BLaER1 treated with 17β-estradiol and CSF1 and Interleukin-3, amounts not matched to agents 10 nM and 100 nM (cell line): ENCODE data around the gene SMAD6.
A peak's percentile ranks its signal among the peaks of the same experiment; 100 is the strongest.
"Not testable (repeated sequence)": the region's sequence is repeated elsewhere in the genome, so short reads cannot be mapped to it uniquely, and the experiment has no call there.

Experiments
- H3K27ac ChIP-seq, 11 experiments: shearing (Covaris generic); formaldehyde crosslinking; 2 replicates each; pipeline ENCODE4 v1.8.1; 2022
- H3K27me3 ChIP-seq, 11 experiments: shearing (Covaris generic); formaldehyde crosslinking; 2 replicates each; pipeline ENCODE4 v1.8.1; 2022
- H3K36me3 ChIP-seq, 11 experiments: shearing (Covaris generic); formaldehyde crosslinking; 2 replicates each; pipeline ENCODE4 v1.8.1; 2022
- H3K4me1 ChIP-seq, 10 experiments: shearing (Covaris generic); formaldehyde crosslinking; 2 replicates each; pipeline ENCODE4 v1.8.1; 2022
- H3K4me2 ChIP-seq, 11 experiments: shearing (Covaris generic); formaldehyde crosslinking; 2 replicates each; pipeline ENCODE4 v1.8.1; 2022
- H3K4me3 ChIP-seq, 10 experiments: shearing (Covaris generic); formaldehyde crosslinking; 2 replicates each; pipeline ENCODE4 v1.8.1; 2022
- H3K9ac ChIP-seq, 11 experiments: shearing (Covaris generic); formaldehyde crosslinking; 2 replicates each; pipeline ENCODE4 v1.8.1; 2022
- H3K9me3 ChIP-seq, 11 experiments: shearing (Covaris generic); formaldehyde crosslinking; replicated peaks in 1 of 11; 2 replicates each; pipeline ENCODE4 v1.8.1; 2022
- H4K20me1 ChIP-seq, 11 experiments: shearing (Covaris generic); formaldehyde crosslinking; 2 replicates each; pipeline ENCODE4 v1.8.1; 2022
- Cebpa-rat ChIP-seq, 11 experiments: shearing (Covaris generic); IDR thresholded peaks; 2 replicates each; pipeline ENCODE4 v1.8.1; 2022

SMAD6 gene

DNA sequence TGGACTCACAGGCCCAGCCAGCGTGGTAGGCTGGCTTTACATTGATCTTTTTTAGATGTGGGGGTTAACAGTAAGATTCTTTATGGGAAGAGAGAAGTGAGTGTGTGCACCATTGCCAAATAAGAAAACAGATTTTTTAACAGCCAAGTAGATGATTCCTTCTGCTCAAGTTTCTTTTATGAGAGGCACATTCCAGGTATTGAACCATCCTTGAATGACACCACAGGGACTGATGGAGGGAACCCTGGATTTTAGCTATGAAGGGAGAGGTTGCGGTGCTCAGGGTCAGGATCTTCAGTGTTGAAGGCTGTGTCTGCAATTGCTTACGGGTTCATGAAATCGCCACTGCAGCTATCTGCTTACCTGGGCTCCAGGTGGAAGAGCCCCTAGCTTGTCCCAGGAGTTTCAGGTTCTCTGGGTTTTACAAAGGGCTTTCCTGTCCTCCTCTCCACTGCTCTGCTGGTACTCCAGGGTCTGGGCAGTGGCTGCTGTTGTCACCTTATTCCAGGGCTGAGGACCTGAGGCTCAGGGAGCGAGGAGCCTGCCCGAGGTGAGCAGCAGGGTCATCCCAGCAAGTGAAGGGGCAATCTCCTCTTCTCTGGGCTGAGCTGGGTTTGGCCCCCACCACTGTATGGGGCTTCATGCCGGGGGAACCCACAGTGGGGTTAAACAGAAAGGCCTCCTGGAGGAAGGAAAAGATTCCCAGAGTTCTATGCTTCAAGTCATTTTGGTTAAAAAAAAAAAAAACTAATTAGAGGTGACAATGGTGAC, 53.4 kb downstream of the SMAD6 start:
- H3K4me2 ChIP-seq: no peak overlapping the region
- H3K36me3 ChIP-seq: peaks cover 0 to 45% (median 0%) of the 10 kb centered on the region in 11 experiments; a peak in 9 of 22 replicates
- H3K9ac ChIP-seq: no peak overlapping the region
- peaks cover 11 to 23% (median 15%) of the 10 kb centered on the region in 11 experiments for H3K9me3 ChIP-seq
- no peak for TF ChIP-seq Cebpa-rat (IDR thresholded peaks at IDR 0.05)
- no peak overlapping the region for H3K27ac ChIP-seq
- H3K4me1 ChIP-seq: peaks cover 29 to 40% (median 33%) of the 10 kb centered on the region in 10 experiments
- no peak overlapping the region for H3K4me3 ChIP-seq
- H4K20me1 ChIP-seq: peaks cover 0 to 100% (median 0%) of the 10 kb centered on the region in 11 experiments; a peak in 9 of 22 replicates
- H3K27me3 ChIP-seq: no peaks in the 10 kb centered on the region

GRCh38 chr15:66756295-66756694, 54.3 kb downstream of the SMAD6 start:
- Histone ChIP-seq H3K27ac (no peak overlapping the region), H3K4me2 (no peak overlapping the region), H3K9ac (no peak overlapping the region), H3K4me3 (no peak overlapping the region), H3K4me1 (peaks cover 37 to 43% (median 39%) of the 10 kb centered on the region in 10 experiments), H3K9me3 (peaks cover 11 to 23% (median 15%) of the 10 kb centered on the region in 11 experiments), H4K20me1 (peaks cover 0 to 100% (median 0%) of the 10 kb centered on the region in 11 experiments; a peak in 9 of 22 replicates), H3K36me3 (peaks cover 0 to 45% (median 0%) of the 10 kb centered on the region in 11 experiments; a peak in 9 of 22 replicates), H3K27me3 (no peaks in the 10 kb centered on the region)
- TF ChIP-seq Cebpa-rat (IDR thresholded peaks at IDR 0.05): no peak

DNA sequence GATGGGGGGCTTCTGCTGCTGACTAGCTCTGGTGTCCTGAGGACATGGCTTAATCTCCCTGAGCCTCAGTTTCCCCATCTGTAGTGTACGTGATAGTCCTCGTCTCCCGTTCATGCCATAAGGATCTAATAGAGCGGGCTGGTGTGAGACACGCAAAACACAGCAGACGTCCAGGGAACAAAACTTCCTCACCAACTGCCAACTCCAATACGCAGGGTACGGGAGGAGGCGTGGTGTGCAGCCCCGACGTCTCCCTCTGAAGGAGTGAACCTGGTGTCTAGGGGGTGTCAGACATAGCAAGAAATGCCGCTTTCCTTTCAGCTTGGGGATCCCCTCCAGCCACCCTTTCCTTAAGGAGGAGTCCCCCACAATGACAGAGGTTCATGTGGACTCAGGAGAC, 55.0 kb downstream of the SMAD6 start:
- H3K9ac ChIP-seq: no peak overlapping the region
- peaks cover 37 to 43% (median 39%) of the 10 kb centered on the region in 10 experiments for H3K4me1 ChIP-seq
- no peak for TF ChIP-seq Cebpa-rat (IDR thresholded peaks at IDR 0.05)
- peaks cover 0 to 100% (median 0%) of the 10 kb centered on the region in 11 experiments; a peak in 8 of 22 replicates for H4K20me1 ChIP-seq
- H3K36me3 ChIP-seq: peaks cover 0 to 44% (median 0%) of the 10 kb centered on the region in 11 experiments; a peak in 9 of 22 replicates
- H3K9me3 ChIP-seq: peaks cover 11 to 23% (median 15%) of the 10 kb centered on the region in 11 experiments
- H3K4me2 ChIP-seq: no peak overlapping the region
- H3K27me3 ChIP-seq: no peaks in the 10 kb centered on the region
- H3K4me3 ChIP-seq: no peak overlapping the region
- no peak overlapping the region for H3K27ac ChIP-seq

DNA sequence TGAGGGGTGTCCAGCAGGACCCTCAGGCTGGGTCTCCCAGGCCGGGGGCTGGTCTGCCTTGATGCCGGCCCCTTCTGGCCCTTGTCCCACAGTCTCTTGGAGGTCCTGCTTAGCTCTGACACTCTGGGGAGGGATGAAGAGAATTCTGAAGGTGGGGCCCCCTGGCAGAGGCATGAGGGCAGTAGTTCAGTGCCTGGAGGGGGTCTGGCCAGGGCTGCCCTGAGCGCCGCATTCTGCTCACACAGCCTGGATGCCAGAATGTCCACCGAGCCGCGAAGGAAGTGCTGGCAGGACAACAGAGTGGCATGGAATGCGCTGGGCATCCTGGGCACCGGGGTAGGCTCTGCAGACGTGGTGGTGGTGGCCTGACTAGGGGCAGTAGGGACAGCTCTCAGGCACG, 55.5 kb downstream of the SMAD6 start:
- Histone ChIP-seq H3K4me1 (peaks cover 38 to 43% (median 40%) of the 10 kb centered on the region in 10 experiments), H3K36me3 (peaks cover 0 to 41% (median 0%) of the 10 kb centered on the region in 11 experiments; a peak in 9 of 22 replicates), H3K9ac (no peak overlapping the region), H3K27me3 (no peaks in the 10 kb centered on the region), H4K20me1 (peaks cover 0 to 100% (median 0%) of the 10 kb centered on the region in 11 experiments; a peak in 8 of 22 replicates), H3K27ac (no peak overlapping the region), H3K4me2 (no peak overlapping the region), H3K9me3 (peaks cover 11 to 23% (median 15%) of the 10 kb centered on the region in 11 experiments), H3K4me3 (no peak overlapping the region)
- TF ChIP-seq Cebpa-rat (IDR thresholded peaks at IDR 0.05): no peak

- H3K4me2 ChIP-seq, H3K4me3 ChIP-seq, H3K27ac ChIP-seq, H3K9ac ChIP-seq, H3K27me3 ChIP-seq: not testable (repeated sequence)
- Histone ChIP-seq H3K4me1 (peaks cover 39 to 43% (median 41%) of the 10 kb centered on the region in 10 experiments), H3K9me3 (peaks cover 11 to 23% (median 15%) of the 10 kb centered on the region in 11 experiments), H4K20me1 (peaks cover 0 to 100% (median 0%) of the 10 kb centered on the region in 11 experiments; a peak in 9 of 22 replicates), H3K36me3 (peaks cover 0 to 38% (median 0%) of the 10 kb centered on the region in 11 experiments; a peak in 9 of 22 replicates)
Observed at GRCh38 chr15:66758217-66758616, 56.2 kb downstream of the SMAD6 start.

GRCh38 chr15:66758844-66759243, 56.8 kb downstream of the SMAD6 start:
- Histone ChIP-seq H3K9ac (no peak overlapping the region), H3K36me3 (peaks cover 0 to 34% (median 0%) of the 10 kb centered on the region in 11 experiments; a peak in 9 of 22 replicates)
- TF ChIP-seq Cebpa-rat (IDR thresholded peaks at IDR 0.05): no peak

DNA sequence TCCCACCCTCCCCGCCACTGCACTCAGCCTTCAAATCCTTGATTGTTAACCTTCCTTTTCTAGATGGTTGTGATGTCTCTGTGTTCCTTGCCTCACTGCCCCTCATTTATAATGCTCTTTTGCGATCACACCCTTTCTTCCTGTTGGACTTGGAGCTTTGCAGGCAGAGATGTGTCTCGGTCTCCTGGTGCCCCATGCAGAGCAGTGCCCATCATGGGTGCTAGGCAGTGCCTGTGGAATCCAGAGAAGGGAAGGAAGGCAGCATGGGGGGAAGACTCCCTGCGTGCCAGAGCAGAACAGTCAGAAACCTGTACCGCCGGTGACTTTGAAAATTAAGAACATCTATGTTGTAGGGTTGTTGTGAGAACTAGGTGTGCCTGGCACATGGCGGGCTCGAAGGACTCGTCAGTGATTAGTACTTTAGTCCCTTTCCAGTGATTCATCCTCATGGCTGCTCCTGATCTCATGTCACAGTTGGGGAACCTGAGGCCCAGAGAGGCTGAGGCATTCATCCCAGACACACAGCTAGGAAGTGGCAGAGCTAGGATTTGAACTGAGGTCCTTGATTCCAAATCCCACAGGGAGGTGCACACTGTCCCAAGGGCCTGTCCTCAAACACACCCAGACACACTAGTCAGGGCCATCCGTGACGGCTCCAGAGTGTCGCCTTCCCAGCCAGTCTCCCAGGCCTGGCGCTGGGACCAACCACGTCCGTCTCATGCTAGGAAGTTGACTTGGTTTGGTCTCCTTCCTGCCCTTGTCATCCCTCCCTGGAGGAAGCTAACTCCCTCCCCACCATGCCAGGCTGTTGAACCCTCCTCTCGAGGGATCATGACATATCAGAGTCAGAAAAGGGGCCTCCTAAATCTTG, 58.3 kb downstream of the SMAD6 start:
- Histone ChIP-seq H3K4me3 (peak overlapping the region in 1 of 10 experiments; percentile 16; a peak in 1 of 20 replicates), H3K9me3 (peaks cover 3 to 11% (median 5%) of the 10 kb centered on the region in 11 experiments), H3K4me1 (peaks cover 45 to 53% (median 51%) of the 10 kb centered on the region in 10 experiments), H3K9ac (no peak overlapping the region), H3K27me3 (peaks cover 0 to 5% (median 0%) of the 10 kb centered on the region in 11 experiments; a peak in 1 of 22 replicates), H3K36me3 (peaks cover 0 to 19% (median 0%) of the 10 kb centered on the region in 11 experiments; a peak in 9 of 22 replicates), H3K4me2 (peak overlapping the region; percentile 69 to 94 (median 86)), H3K27ac (peak overlapping the region in 2 of 11 experiments; percentile 12 to 22; a peak in 2 of 22 replicates), H4K20me1 (peaks cover 0 to 100% (median 0%) of the 10 kb centered on the region in 11 experiments; a peak in 9 of 22 replicates)
- TF ChIP-seq Cebpa-rat (IDR thresholded peaks at IDR 0.05): no peak

More at GRCh38 chr15:66758844-66759243, 56.8 kb downstream of the SMAD6 start:
- peaks cover 0 to 100% (median 0%) of the 10 kb centered on the region in 11 experiments; a peak in 9 of 22 replicates for H4K20me1 ChIP-seq
- no peak overlapping the region for H3K27ac ChIP-seq
- H3K27me3 ChIP-seq: peaks cover 0 to 5% (median 0%) of the 10 kb centered on the region in 11 experiments; a peak in 1 of 22 replicates
- peaks cover 39 to 43% (median 41%) of the 10 kb centered on the region in 10 experiments for H3K4me1 ChIP-seq
- H3K4me3 ChIP-seq: no peak overlapping the region
- no peak overlapping the region for H3K4me2 ChIP-seq
- H3K9me3 ChIP-seq: peaks cover 11 to 23% (median 15%) of the 10 kb centered on the region in 11 experiments
